CD4-positive, alpha-beta T cell treated with Interleukin-6 for 4 hours (primary cell): ENCODE measurements around the gene PGLYRP3.

Experiments
- DNase-seq: peaks from one replicate; pipeline ENCODE4 v3.0.0-alpha.2; 2020; ENCODE audit warnings: mixed read lengths

Gene PGLYRP3

DNA sequence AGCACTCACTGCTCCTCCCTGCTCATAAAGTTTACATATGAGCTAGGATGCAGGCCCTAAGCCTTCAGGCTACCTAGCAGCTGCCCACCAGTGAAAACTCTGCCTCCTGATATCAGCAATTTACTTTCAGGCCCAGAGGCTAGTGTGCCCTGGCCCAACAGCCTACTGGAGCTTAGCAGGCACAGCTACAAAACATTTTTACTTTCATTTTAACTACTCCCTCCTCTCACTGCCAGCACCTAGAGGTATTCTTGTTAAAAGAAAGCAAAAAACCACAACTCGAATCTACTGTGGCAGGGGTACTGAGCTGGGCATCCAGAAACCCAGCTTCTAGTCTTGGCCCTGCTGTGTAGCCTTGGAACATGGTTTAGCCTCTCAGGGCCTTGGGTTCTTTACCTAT lies 59.1 kb downstream of the PGLYRP3 start:
- DNase-seq: no peak

DNA sequence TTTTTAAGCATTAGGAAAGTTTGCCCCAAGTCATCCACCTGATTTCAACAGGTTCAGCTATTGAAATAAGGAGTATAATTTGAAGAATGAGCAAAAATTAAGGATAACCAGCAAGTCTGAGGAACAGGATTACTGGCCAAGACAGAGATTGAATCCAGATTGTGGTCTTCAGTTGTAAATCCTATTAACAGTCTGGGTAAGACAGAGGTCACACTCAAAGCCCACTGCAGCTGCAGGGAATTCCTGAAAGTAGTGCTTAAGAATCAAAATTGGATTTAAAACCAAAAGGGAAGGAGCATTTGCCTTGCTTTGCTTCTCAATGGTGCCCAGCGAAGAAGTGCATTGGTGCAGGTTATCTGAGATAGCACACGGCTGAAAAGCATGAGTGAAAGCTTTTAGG lies 59.7 kb downstream of the PGLYRP3 start:
- no peak for DNase-seq

GRCh38 chr1:153251988-153252387 lies 60.8 kb downstream of the PGLYRP3 start:
- DNase-seq: no peak

- no peak for DNase-seq
Observed at GRCh38 chr1:153251562-153251961, 61.2 kb downstream of the PGLYRP3 start.

DNA sequence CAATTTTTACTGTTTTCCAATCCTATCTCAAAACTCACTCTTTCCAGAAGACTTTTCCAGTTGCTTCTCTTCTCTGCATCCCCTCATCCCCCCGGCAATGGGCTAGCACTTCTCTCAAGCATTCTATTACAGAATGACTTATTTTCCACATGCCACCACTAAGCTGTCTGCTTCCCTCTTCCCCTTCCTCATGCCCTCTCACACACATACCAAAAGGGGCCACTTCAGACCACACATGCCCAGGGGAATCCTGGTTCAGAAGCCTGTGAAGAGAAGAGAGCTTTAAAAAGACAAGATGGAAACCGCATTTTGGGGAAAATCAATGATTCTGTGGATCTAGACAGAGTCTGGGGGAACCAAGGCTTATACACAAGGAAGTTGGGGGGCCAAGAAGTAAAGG lies 61.7 kb downstream of the PGLYRP3 start:
- DNase-seq: no peak

DNA sequence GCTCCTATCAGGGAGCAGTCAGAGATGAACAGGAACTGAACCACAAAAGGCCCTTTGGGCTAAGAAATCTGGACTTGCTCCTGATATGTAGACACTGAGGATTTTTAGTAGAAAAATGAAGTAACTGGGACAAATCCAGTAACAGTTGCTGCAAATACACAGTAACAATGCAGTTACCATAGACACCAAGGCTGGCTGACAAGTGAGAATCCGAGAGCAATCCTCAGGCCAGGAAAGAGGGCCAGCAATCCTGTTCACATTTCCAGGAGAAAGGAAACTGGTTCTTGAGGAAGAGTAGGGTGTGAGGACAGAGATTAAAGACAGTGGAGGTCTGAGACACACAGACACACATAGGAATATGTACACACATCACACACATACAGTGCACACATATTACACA lies 62.6 kb downstream of the PGLYRP3 start:
- no peak for DNase-seq

- no peak for DNase-seq
Observed at GRCh38 chr1:153248176-153248879, 64.4 kb downstream of the PGLYRP3 start.
